ENCODE measurements around the gene NSRP1.
"Not testable (repeated sequence)": the region's sequence is repeated elsewhere in the genome, so short reads cannot be mapped to it uniquely, and the experiment has no call there.

The NSRP1 gene

GRCh38 chr17:30196504-30196903 lies 79.9 kb downstream of the NSRP1 start:
- H3K4me3 ChIP-seq (ENCODE audit: low read depth, low read length): no peak overlapping the region
- no peak for TF ChIP-seq CTCF (IDR thresholded peaks at IDR 0.05; ENCODE audit: low read depth, low read length, missing control alignments)
- no peak for DNase-seq (ENCODE audit: low read depth)

DNA sequence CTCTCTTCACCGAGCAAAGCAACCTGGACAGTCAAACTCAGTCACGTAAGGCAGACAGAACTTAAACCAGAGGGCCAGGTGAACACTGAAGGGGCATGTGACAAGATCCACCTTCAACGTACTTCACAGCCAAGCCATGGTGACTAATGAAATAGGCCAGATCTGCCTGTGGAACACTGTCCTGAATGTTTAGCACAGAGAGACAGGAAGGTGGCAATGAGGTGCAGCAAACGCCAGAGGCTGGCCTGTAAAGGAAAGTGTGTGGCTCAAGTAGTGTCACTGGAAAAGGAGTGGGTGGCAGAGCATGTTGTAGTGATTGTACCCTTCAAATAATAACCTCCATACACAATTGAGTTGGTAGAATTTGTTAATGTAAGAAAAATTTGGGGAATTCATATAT lies 80.8 kb downstream of the NSRP1 start:
- TF ChIP-seq CTCF (IDR thresholded peaks at IDR 0.05; ENCODE audit: low read depth, low read length, missing control alignments): no peak
- DNase-seq (ENCODE audit: low read depth): no peak
- H3K4me3 ChIP-seq (ENCODE audit: low read depth, low read length): no peak overlapping the region

- H3K4me3 ChIP-seq (ENCODE audit: low read depth, low read length): no peak overlapping the region
- no peak for DNase-seq (ENCODE audit: low read depth)
- TF ChIP-seq CTCF (IDR thresholded peaks at IDR 0.05; ENCODE audit: low read depth, low read length, missing control alignments): no peak
Observed at GRCh38 chr17:30199600-30199999, 83.0 kb downstream of the NSRP1 start.

DNA sequence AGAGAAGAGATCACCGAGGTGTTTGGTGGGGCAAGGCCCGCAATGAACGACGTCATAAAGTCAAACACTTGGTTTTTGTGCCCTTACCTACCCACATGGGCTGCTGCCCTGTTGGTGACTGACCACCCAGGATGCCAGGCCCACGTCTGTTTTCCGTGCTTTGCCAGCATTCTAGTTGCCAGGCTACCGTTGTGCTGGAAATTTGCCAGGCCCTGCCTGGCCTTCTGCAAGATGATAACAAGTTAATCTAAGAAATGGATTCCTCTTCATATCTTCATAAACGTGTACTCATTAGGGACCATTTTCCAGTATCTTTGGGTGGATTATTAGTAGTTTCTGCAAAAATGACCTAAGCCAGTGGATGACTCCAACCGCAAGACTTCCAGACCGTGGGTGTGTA lies 83.5 kb downstream of the NSRP1 start:
- DNase-seq (ENCODE audit: low read depth): no peak
- TF ChIP-seq CTCF (IDR thresholded peaks at IDR 0.05; ENCODE audit: low read depth, low read length, missing control alignments): no peak
- H3K4me3 ChIP-seq (ENCODE audit: low read depth, low read length): no peak overlapping the region

DNA sequence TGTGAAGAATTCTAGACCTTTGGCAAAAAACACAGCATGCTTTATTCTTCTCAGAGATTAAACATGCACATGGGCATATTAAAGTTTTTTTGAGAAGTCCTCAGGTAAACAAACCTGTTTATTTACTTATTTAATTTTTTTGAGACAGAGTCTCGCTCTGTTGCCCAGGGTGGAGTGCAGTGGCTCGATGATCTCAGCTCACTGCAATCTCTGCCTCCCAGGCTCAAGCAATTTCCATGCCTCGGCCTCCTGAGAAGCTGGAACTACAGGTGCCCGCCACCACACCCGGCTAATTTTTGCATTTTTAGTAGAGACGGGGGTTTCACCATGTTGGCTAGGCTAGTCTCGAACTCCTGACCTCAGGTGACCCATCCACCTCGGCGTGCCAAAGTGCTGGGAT lies 84.0 kb downstream of the NSRP1 start:
- H3K4me3 ChIP-seq (ENCODE audit: low read depth, low read length); DNase-seq (ENCODE audit: low read depth): not testable (repeated sequence)

- no peak for DNase-seq (ENCODE audit: low read depth)
- no peak overlapping the region for H3K4me3 ChIP-seq (ENCODE audit: low read depth, low read length)
- peak; percentile 18 for TF ChIP-seq CTCF (IDR thresholded peaks at IDR 0.05; ENCODE audit: low read depth, low read length, missing control alignments)
Observed at GRCh38 chr17:30203471-30203981, 86.9 kb downstream of the NSRP1 start.

- TF ChIP-seq CTCF (IDR thresholded peaks at IDR 0.05; ENCODE audit: low read depth, low read length, missing control alignments): no peak
- DNase-seq (ENCODE audit: low read depth): no peak
- no peak overlapping the region for H3K4me3 ChIP-seq (ENCODE audit: low read depth, low read length)
Observed at GRCh38 chr17:30207655-30208054, 91.0 kb downstream of the NSRP1 start.
